Neural crest cell (in vitro differentiated cells): ENCODE measurements around the gene DKKL1. TPM values are rescaled to one million over a fixed set of nuclear protein-coding genes. Genes with fewer than 3 reads are reported as not detected.

ENCODE experiments used
- DNase-seq: peaks from one replicate; pipeline ENCODE4 v3.0.0; 2021; ENCODE audit warnings: low read depth, mixed read lengths, low spot score
- H3K27ac Mint-ChIP-seq: one replicate; pipeline ENCODE4 v1.8.0; 2021; ENCODE audit warnings: mild to moderate bottlenecking, mixed read lengths; ENCODE audit not compliant: unreplicated experiment
- H3K27me3 Mint-ChIP-seq: 2 replicates; pipeline ENCODE4 v1.8.0; 2021; ENCODE audit warnings: low read depth, mild to moderate bottlenecking, mixed read lengths
- H3K36me3 Mint-ChIP-seq: 2 replicates; pipeline ENCODE4 v1.8.0; 2021; ENCODE audit warnings: low read depth, mild to moderate bottlenecking, mixed read lengths
- H3K4me1 Mint-ChIP-seq: 2 replicates; pipeline ENCODE4 v1.8.0; 2021; ENCODE audit warnings: mixed read lengths
- H3K4me3 Mint-ChIP-seq: one replicate; pipeline ENCODE4 v1.8.0; 2021; ENCODE audit warnings: mild to moderate bottlenecking, mixed read lengths
- H3K9me3 Mint-ChIP-seq: 2 replicates; pipeline ENCODE4 v1.8.0; 2021; ENCODE audit warnings: mixed read lengths
- CTCF ChIP-seq: fragments of 200-600 bp; sonication (generic); conservative IDR thresholded peaks from 2 replicates; pipeline ENCODE4 v1.5.0; 2021; ENCODE audit warnings: antibody characterized with exemption, mild to moderate bottlenecking
- total RNA-seq: library from RNA; stranded (reverse); gene quantifications from 2 replicates; pipeline ENCODE4 v1.2.1, GENCODE V29; 2021

Gene DKKL1
- total RNA-seq, 1 donor from 2014 or later, result 2.0 TPM

DNA sequence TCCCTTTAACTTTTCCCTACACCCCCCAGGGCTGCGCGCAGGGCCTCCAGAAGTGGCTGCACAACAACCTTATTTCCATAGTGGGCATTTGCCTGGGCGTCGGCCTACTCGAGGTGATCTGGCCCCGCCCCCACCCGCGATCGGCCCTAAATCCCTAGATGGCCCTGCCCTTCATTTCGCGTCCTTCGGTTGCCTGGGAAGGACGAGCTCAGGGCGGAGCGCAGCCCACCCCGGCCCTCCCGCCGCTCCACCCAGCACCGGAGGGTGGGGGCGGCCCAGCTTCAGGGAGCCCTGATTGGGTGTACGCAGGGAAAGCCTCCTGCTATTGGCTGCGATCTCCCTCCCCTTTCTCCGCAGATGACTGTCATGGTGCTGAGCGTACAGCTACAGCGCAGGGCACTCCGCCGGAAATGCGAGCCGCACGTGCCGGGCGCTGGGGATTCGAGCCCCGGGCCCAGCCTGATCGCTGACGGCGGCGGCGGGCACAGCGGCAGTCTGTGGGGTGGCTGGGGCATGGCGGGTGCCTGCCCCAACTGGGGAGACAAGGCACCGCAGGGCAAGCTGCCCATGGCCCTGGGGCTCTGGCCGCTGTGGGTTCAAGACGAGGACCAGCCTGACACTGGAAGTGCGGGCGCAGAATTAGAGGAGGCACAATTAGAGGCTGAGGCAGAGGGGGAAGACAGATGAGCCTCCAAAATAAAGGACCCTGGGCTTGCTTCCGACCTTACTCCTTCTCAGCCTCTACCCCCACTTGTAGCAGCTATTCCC is 24.2 kb upstream of the DKKL1 start:
- Mint-ChIP-seq H3K4me1 (peaks cover 41% of the 10 kb centered on the region), H3K9me3 (peaks cover 3% of the 10 kb centered on the region), H3K27ac (no peak overlapping the region), H3K4me3 (peak overlapping the region; percentile 63), H3K27me3 (peaks cover 23% of the 10 kb centered on the region), H3K36me3 (peaks cover 23% of the 10 kb centered on the region)
- DNase-seq, result peak; percentile 50
- TF ChIP-seq CTCF, result no peak

DNA sequence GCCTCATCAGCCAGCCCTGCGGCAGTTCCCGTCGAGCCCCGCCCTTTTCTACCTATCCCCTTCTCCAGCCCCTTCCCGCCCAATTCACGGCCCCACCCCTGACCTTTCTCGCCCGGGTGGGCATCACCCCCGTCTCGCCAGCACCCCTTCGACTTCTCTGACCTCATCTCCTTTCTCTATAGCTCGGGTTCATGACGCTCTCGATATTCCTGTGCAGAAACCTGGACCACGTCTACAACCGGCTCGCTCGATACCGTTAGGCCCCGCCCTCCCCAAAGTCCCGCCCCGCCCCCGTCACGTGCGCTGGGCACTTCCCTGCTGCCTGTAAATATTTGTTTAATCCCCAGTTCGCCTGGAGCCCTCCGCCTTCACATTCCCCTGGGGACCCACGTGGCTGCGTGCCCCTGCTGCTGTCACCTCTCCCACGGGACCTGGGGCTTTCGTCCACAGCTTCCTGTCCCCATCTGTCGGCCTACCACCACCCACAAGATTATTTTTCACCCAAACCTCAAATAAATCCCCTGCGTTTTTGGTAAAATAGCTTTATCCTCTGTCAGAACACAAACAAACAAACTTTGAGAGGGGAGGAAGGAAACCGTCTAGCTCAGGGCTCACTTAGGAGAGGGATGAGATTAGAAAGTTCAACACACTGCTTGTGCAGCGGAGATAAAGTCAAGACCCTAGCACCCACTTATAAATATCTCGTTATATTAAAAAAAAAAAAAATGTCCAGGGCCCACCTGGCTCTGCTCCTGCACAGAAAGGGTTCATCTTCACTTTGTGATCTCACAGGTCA is 23.4 kb upstream of the DKKL1 start:
- Mint-ChIP-seq H3K27me3 (peaks cover 22% of the 10 kb centered on the region), H3K4me3 (peak overlapping the region; percentile 63), H3K9me3 (peaks cover 3% of the 10 kb centered on the region), H3K4me1 (peaks cover 43% of the 10 kb centered on the region), H3K27ac (no peak overlapping the region), H3K36me3 (peaks cover 29% of the 10 kb centered on the region)
- TF ChIP-seq CTCF, result no peak
- no peak for DNase-seq

GRCh38 chr19:49340865-49341718 is 22.6 kb upstream of the DKKL1 start:
- no peak for TF ChIP-seq CTCF
- Mint-ChIP-seq H3K36me3 (peaks cover 33% of the 10 kb centered on the region), H3K4me3 (no peak overlapping the region), H3K9me3 (peaks cover 3% of the 10 kb centered on the region), H3K27me3 (peaks cover 20% of the 10 kb centered on the region), H3K27ac (no peak overlapping the region), H3K4me1 (peaks cover 42% of the 10 kb centered on the region)
- no peak for DNase-seq

GRCh38 chr19:49342291-49342721 is 21.4 kb upstream of the DKKL1 start:
- Mint-ChIP-seq H3K4me3 (no peak overlapping the region), H3K36me3 (peaks cover 36% of the 10 kb centered on the region), H3K9me3 (peaks cover 3% of the 10 kb centered on the region), H3K4me1 (peaks cover 37% of the 10 kb centered on the region), H3K27me3 (peaks cover 17% of the 10 kb centered on the region), H3K27ac (no peak overlapping the region)
- no peak for DNase-seq
- TF ChIP-seq CTCF, result no peak

- H3K27ac Mint-ChIP-seq, result peak overlapping the region; percentile 27
- peaks cover 14% of the 10 kb centered on the region for H3K27me3 Mint-ChIP-seq
- peak overlapping the region; percentile 2 for H3K4me3 Mint-ChIP-seq
- H3K9me3 Mint-ChIP-seq, result peaks cover 3% of the 10 kb centered on the region
- no peak for TF ChIP-seq CTCF
- no peak for DNase-seq
- H3K4me1 Mint-ChIP-seq, result peaks cover 39% of the 10 kb centered on the region
- peaks cover 39% of the 10 kb centered on the region for H3K36me3 Mint-ChIP-seq
Measured at GRCh38 chr19:49343123-49343522, 20.6 kb upstream of the DKKL1 start.
